ENCODE results near the gene SRCAP. TPM values are rescaled to one million over a fixed set of nuclear protein-coding genes. Genes with fewer than 3 reads are reported as not detected.

Gene SRCAP
- total RNA-seq, 1 donor from 2014 or later, result 47.8 TPM

DNA sequence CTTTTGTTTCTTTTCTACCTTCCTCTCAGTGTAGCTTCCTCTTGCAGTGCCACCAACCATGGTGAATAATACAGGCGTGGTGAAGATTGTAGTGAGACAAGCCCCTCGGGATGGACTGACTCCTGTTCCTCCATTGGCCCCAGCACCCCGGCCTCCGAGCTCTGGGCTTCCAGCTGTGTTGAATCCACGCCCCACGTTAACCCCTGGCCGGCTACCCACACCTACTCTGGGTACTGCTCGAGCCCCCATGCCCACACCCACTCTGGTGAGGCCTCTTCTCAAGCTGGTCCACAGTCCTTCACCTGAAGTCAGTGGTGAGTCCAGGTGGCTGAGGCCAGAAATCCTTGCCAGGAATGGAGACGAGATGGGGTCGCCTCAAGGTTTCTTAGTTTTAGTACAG is 23.9 kb downstream of the SRCAP start:
- DNase-seq (ENCODE audit: low spot score), result peak; percentile 39
- intact Hi-C loops (cut with DNase I), result no loop called here

DNA sequence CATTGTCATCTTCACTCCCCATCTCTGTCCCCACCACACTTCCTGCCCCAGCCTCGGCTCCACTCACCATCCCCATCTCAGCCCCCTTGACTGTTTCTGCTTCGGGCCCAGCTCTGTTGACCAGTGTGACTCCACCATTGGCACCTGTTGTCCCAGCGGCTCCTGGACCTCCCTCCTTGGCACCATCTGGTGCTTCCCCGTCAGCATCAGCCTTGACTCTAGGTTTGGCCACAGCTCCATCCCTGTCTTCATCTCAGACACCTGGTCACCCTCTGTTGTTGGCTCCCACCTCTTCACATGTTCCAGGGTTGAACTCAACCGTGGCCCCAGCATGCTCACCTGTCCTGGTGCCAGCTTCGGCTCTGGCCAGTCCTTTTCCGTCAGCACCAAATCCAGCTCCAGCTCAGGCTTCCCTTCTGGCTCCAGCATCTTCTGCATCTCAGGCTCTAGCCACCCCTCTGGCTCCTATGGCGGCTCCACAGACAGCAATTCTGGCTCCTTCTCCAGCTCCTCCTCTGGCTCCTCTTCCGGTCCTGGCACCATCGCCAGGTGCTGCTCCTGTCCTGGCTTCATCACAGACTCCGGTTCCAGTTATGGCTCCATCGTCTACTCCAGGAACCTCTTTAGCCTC is 24.9 kb downstream of the SRCAP start:
- DNase-seq (ENCODE audit: low spot score), result peak; percentile 46
- intact Hi-C loops (cut with DNase I), result no loop called here

DNA sequence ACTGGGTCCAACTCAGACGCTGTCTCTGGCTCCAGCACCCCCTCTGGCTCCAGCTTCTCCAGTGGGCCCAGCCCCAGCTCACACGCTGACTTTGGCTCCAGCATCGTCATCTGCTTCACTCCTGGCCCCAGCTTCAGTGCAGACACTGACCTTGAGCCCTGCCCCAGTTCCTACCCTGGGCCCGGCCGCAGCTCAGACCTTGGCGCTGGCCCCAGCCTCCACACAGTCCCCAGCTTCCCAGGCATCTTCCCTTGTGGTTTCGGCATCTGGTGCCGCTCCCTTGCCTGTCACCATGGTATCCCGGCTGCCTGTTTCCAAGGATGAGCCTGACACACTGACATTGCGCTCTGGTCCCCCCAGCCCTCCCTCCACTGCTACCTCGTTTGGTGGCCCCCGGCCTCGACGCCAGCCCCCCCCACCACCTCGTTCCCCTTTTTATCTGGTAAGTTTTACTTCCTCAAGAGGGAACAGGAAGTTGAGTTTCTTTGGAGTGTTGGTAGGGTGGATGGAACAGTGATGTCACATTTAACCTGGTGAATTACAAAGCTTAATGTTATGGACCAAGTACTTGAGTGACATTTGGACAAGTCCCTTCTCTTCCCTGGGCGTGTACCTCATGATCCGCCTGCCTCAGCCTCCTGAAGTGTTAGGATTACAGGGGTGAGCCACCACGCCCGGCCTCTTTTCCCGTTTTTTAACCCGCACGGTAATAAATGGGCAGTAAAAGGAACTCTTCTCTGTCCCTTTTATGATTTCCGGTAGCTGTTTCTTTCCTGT is 25.9 kb downstream of the SRCAP start:
- intact Hi-C loops (cut with DNase I), result no loop called here
- peak; percentile 80 for DNase-seq (ENCODE audit: low spot score)

DNA sequence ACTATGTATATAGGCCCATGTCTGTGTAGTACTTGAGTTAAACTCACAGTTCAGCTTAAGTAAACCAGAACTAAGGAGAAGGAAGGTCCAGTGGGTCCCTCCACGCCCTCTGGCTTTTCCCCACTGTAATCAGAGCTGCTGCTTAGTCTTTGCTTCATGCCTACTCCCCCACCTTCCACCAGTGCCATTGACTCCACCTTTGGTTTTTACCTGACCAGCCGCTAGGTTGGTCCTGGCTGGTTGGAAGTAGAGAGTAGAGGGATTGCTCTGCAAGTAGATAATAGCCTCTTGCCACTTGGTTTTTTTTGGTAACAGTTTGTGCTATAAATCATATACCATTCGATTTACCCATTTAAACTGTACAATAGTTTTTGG is 26.4 kb downstream of the SRCAP start:
- peak; percentile 62 for DNase-seq (ENCODE audit: low spot score)
- intact Hi-C loops (cut with DNase I), result no loop called here

DNA sequence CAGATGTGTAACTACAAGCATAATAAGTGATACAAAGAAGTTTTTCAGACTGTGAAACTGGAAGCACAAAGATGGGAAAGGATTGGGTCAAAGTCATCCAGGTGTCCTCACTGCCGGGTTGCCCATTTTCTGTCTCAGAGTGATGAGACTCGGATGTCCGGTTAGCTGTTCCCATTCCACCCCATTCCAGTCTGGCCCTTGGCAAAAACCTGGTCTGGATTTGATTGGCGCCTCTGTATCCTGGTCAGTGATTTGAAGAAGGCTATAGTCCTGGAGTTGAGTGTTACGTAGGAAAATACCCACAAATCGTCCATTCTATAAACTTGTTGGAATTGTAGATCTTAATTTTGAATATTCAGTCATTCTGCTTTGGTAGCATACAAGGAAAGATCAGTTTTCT is 29.4 kb downstream of the SRCAP start:
- intact Hi-C loops (cut with DNase I), result no loop called here
- no peak for DNase-seq (ENCODE audit: low spot score)

DNA sequence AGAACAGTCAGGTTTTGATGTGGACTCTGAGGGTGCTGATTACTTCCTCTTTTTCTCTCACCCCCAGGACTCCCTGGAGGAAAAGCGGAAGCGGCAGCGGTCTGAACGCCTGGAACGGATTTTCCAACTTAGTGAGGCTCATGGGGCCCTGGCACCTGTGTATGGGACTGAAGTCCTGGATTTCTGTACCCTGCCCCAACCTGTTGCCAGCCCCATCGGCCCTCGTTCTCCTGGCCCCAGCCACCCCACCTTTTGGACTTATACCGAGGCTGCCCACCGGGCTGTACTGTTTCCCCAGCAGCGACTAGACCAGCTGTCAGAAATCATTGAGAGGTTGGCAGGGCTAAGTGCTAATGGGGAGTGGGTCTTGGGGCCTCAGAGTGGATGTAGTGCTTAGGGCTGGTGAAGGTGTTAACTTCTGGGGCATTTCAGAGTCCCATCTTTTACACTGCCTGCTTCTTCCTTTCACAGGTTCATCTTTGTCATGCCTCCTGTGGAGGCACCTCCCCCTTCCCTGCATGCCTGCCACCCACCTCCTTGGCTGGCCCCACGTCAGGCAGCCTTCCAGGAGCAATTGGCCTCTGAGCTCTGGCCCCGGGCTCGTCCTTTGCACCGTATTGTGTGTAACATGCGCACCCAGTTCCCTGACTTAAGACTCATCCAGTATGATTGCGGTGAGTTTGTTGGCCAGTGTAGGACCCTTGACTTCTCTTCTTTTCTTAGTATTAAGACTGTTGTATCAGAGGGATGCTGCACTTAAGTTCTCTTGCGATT is 30.1 kb downstream of the SRCAP start:
- DNase-seq (ENCODE audit: low spot score), result no peak
- intact Hi-C loops (cut with DNase I), result no loop called here

DNA sequence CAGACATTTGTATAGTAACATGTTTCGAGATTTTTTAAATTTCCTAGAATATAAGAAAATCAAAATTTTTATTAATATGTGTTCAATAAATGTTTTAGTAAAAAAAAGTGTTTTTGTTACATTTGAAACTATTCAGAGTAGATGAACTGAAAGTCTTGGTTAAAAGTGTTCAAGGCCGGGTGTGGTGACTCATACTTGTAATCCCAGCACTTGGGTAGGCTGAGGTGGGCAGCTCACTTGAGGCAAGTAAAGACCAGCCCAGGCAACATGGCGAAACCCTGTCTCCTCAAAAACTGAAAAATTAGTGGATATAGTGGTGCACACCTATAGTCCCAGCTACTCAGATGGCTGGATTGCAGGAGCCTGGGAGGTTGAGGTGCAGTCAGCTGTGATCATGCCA is 32.4 kb downstream of the SRCAP start:
- intact Hi-C loops (cut with DNase I), result no loop called here
- DNase-seq (ENCODE audit: low spot score), result no peak

DNA sequence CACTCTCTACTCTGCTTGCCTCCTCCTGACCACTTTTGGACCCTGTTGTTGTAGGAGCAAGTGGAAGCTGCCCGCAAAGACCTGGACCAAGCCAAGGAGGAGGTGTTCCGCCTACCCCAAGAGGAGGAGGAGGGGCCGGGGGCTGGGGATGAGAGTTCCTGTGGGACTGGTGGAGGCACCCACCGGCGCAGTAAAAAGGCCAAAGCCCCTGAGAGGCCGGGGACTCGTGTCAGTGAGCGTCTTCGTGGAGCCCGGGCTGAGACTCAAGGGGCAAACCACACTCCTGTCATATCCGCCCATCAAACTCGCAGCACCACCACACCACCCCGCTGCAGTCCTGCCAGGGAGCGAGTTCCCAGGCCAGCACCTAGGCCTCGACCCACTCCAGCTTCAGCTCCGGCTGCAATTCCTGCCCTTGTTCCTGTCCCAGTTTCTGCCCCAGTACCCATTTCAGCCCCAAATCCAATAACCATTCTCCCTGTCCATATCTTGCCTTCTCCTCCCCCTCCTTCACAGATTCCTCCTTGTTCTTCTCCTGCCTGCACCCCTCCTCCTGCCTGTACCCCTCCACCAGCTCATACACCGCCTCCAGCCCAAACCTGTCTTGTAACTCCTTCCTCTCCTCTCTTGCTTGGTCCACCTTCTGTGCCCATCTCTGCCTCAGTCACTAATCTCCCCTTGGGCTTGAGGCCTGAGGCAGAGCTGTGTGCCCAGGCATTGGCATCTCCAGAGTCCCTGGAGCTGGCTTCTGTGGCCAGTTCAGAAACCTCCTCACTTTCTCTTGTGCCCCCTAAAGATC is 38.2 kb downstream of the SRCAP start:
- DNase-seq (ENCODE audit: low spot score), result peak; percentile 53
- intact Hi-C loops (cut with DNase I), result no loop called here

DNA sequence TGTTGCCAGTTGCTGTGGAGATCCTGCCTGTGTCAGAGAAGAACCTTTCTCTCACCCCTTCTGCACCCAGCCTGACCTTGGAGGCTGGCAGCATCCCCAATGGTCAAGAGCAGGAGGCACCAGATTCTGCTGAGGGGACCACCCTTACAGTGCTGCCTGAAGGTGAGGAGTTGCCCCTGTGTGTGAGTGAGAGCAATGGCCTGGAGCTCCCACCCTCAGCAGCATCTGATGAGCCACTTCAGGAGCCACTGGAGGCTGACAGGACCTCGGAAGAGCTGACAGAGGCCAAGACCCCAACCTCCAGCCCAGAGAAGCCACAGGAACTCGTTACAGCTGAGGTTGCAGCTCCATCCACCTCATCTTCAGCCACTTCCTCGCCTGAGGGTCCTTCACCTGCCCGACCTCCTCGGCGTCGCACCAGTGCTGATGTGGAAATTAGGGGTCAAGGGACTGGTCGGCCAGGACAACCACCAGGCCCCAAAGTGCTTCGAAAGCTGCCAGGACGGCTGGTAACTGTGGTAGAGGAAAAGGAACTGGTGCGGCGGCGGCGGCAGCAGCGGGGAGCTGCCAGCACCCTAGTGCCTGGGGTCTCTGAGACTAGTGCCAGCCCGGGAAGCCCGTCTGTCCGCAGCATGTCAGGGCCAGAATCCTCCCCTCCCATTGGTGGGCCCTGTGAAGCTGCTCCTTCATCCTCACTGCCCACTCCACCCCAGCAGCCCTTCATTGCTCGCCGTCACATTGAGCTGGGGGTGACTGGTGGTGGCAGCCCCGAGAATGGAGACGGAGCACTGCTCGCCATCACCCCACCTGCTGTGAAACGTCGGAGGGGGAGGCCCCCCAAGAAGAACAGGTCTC is 39.0 kb downstream of the SRCAP start:
- DNase-seq (ENCODE audit: low spot score), result peak; percentile 62

DNA sequence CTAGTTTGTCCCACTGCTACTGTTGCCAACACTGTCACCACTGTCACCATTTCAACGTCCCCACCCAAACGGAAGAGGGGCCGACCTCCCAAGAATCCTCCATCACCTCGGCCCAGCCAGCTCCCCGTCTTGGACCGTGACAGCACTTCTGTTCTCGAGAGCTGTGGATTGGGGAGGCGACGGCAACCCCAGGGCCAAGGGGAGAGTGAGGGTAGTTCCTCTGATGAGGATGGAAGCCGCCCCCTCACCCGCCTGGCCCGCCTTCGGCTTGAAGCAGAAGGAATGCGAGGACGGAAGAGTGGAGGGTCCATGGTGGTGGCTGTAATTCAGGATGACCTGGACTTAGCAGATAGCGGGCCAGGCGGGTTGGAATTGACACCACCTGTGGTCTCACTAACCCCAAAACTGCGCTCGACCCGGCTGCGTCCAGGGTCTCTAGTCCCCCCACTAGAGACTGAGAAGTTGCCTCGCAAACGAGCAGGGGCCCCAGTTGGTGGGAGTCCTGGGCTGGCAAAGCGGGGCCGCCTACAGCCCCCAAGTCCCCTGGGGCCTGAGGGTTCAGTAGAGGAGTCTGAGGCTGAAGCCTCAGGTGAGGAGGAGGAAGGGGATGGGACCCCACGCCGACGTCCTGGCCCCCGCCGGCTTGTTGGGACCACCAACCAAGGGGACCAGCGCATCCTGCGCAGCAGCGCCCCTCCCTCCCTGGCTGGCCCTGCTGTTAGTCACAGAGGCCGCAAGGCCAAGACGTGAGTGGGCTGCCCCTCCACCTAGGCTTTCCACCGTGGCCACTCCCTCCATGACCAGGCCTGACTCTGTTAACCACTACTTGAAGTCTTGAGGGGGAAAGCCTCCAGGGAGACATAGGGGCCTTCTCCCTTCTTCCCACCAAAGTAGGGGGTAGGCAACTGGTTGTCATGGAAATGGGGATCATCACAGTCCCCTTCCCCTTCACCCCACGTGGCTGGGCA is 40.3 kb downstream of the SRCAP start:
- intact Hi-C loops (cut with DNase I), result no loop called here
- peak; percentile 72 for DNase-seq (ENCODE audit: low spot score)

More for the DNA sequence above, 39.0 kb downstream of the SRCAP start:
- intact Hi-C loops (cut with DNase I), result no loop called here

DNA sequence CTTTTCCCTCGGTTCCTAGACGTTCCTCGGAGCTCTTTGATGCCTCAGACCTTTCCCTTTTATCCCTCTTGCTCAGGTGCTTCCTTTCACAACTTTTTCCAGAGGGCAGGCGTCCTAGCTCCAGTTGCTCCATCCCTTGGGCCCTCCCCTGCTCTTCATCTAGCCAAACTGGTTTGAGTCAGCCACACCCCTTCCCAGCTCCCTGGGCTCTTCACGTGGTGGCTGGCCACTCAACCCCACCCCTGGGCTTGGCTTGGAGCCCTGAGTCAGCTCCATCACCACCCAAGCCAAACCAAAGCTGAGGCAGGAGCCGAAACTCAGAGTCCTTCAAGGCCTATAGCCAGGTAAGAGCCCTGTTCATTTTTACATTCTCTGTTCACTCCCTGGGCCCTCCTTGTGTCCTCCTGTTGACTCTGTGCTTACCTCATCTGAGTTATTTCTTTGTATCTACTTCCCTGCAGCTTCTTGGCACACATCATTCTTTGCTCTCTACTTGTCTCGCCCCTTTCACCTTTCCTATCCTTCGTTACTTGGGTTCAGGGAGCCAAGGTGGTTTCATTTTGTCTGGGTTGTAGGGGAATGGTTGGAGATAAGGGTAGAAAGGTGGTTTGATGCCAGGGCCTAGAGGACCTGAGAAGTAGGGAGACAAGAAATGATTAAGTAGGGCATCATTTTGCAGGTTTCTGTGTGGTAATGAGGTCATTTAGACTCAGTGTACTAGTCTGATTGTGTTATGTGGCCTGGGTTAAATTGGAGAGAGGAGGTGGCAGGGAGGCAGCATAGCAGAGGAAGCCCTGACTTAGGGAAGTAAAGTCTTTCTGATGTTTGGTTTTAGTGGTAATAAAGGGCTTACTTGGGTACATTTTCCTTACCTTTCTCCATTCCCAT is 41.6 kb downstream of the SRCAP start:
- intact Hi-C loops (cut with DNase I), result no loop called here

DNA sequence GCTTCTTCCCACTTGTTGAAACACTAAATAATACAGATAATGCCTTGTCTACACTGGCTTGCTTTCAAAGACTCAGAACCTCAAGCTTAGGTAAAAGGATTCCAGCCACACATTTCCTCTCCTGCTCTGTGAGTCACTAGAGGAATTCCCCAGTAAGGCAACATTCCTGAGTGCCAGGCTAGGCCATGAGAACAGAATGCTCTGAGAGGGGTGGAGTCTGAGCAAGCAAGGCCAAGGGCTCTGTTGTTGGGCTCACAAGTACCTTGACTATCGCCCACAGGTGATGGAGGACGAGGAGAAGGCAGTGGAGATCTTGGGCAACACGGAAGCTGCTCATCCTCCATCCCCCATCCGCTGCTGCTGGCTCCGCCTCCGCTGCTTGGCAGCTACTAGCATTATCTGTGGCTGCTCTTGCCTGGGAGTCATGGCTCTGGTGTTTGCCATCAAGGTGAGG is 42.5 kb downstream of the SRCAP start:
- DNase-seq (ENCODE audit: low spot score), result peak; percentile 55
- intact Hi-C loops (cut with DNase I), result no loop called here

More for the DNA sequence above, 41.6 kb downstream of the SRCAP start:
- DNase-seq (ENCODE audit: low spot score), result peak; percentile 89

DNA sequence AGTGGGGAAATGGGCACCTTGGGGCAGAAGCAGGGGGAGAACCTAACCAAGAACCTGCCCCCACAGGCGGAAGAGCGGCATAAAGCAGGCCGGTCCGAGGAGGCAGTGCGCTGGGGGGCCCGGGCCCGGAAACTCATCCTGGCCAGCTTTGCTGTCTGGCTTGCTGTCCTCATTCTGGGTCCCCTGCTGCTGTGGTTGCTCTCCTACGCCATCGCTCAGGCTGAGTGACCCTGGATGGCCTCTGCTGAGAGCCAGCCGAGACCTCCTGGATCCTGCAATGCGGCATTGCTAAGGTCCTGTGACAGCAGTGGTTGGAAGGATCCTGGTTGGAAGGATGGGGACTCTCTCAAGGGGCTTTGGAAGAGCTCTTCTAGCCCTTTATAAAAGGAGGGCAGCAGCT is 44.7 kb downstream of the SRCAP start:
- peak; percentile 56 for DNase-seq (ENCODE audit: low spot score)
- intact Hi-C loops (cut with DNase I), result no loop called here

DNA sequence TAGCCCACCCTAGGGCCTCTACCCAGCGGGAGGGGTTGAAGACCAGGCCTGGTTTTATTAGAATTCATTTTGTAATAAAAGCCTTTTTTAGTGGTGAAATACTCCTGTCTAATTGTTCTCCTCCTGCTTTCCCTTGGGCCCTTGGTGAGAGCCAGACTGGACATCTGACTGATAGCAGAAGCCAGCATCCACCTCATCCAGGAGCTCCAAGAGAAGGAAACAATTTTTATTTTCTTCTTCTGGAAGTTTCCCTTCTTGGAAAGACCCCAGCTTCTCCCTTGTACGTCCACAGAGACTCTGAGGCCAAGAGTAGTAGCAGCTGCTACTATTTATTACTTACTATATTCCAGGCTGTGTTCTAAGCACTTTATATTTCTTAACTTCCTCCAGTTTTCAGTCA is 45.2 kb downstream of the SRCAP start:
- intact Hi-C loops (cut with DNase I), result no loop called here
- DNase-seq (ENCODE audit: low spot score), result peak; percentile 38

DNA sequence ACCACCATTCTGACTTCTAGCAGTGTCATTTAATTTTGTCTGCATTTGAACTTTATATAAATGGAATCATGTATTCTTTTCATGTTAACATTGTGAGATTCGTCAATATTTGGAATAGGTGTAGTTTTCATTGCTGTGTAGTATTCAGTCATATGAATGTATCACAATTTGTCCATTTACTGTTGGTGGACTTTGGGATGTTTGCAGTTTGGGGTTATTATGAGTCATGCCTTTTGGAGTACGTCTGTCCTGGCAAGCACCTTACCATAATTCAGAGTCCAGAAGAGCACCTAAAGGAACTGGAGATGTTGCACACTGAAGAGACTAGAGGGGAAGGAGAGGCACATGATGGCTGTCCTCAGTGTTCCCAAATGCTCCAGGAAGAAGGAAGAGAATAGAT is 46.1 kb downstream of the SRCAP start:
- intact Hi-C loops (cut with DNase I), result no loop called here
- DNase-seq (ENCODE audit: low spot score), result no peak

DNA sequence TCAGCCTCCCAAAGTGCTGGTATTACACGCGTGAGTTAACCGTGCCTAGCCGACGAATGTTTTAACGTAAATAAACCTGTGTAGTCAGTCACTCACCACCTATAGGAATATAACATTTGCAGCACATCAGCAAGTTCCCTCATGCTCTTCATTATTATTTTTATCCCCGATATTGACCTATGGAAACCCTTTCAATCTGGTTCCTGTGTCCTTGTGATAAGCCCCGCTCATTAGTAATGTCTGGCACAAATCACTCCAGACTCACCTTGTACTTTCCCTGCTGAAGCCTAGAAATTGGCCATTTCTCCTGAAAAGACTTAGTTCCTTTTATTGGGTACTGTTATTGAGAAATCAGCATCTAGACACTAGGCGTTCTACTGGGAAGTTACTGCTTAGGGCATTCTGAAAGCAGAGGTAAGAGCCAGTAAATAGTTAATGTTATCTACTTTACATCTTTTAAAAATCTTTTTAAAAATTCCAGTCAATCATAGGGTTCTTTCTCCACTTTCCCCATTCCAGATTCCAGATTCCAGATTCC is 47.7 kb downstream of the SRCAP start:
- intact Hi-C loops (cut with DNase I), result no loop called here
- DNase-seq (ENCODE audit: low spot score), result no peak

DNA sequence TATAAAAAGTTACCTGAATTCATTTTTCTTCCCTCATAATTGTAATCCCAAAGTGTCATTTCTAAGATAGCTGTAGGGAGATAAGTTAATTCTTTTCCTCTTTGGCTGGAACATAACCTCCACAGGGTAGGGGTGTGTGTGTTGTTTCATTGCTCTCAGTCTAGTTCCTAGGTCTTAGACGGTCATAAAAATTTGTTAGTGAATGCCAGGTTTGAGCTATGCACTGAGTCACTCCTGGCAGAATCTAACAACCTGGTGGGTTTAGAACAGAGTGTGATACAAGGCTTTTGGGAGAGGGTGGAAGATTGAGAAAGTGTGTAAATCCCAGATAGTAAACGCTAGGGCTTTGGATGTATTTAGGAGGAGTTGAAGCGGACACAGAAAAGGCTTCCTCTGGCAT is 48.4 kb downstream of the SRCAP start:
- no peak for DNase-seq (ENCODE audit: low spot score)
- intact Hi-C loops (cut with DNase I), result no loop called here
